ENCODE results near the gene SLC66A1. TPM values are rescaled to one million over a fixed set of nuclear protein-coding genes. Genes with fewer than 3 reads are reported as not detected.

The SLC66A1 gene
- total RNA-seq, 1 donor: 18.6 TPM

GRCh38 chr1:19343617-19344350 lies 31.7 kb downstream of the SLC66A1 start:
- TF ChIP-seq CTCF (IDR thresholded peaks at IDR 0.05; ENCODE audit: insufficient read depth, low read depth, low read length): no peak
- H3K4me3 ChIP-seq (ENCODE audit: low read depth, low read length): no peak overlapping the region
- DNase-seq (ENCODE audit: low read depth): no peak

GRCh38 chr1:19344372-19344810 lies 32.3 kb downstream of the SLC66A1 start:
- DNase-seq (ENCODE audit: low read depth): peak; percentile 29
- H3K4me3 ChIP-seq (ENCODE audit: low read depth, low read length): no peak overlapping the region
- peak; percentile 89 for TF ChIP-seq CTCF (IDR thresholded peaks at IDR 0.05; ENCODE audit: insufficient read depth, low read depth, low read length)

GRCh38 chr1:19344831-19345230 lies 32.7 kb downstream of the SLC66A1 start:
- no peak for TF ChIP-seq CTCF (IDR thresholded peaks at IDR 0.05; ENCODE audit: insufficient read depth, low read depth, low read length)
- no peak overlapping the region for H3K4me3 ChIP-seq (ENCODE audit: low read depth, low read length)
- no peak for DNase-seq (ENCODE audit: low read depth)

GRCh38 chr1:19345391-19345790 lies 33.3 kb downstream of the SLC66A1 start:
- no peak for DNase-seq (ENCODE audit: low read depth)
- TF ChIP-seq CTCF (IDR thresholded peaks at IDR 0.05; ENCODE audit: insufficient read depth, low read depth, low read length): no peak
- no peak overlapping the region for H3K4me3 ChIP-seq (ENCODE audit: low read depth, low read length)

GRCh38 chr1:19346026-19346425 lies 33.9 kb downstream of the SLC66A1 start:
- no peak for TF ChIP-seq CTCF (IDR thresholded peaks at IDR 0.05; ENCODE audit: insufficient read depth, low read depth, low read length)
- DNase-seq (ENCODE audit: low read depth): no peak
- no peak overlapping the region for H3K4me3 ChIP-seq (ENCODE audit: low read depth, low read length)

- H3K4me3 ChIP-seq (ENCODE audit: low read depth, low read length): no peak overlapping the region
- TF ChIP-seq CTCF (IDR thresholded peaks at IDR 0.05; ENCODE audit: insufficient read depth, low read depth, low read length): no peak
- no peak for DNase-seq (ENCODE audit: low read depth)
Measured at GRCh38 chr1:19347533-19348172, 35.5 kb downstream of the SLC66A1 start.

Measured in fibroblast of villous mesenchyme (primary cell).